HepG2 (cell line): ENCODE data around the gene GPAT3. TPM values are rescaled to one million over a fixed set of nuclear protein-coding genes. Genes with fewer than 3 reads are reported as not detected.

ENCODE experiments used
- ATAC-seq: fragments of 200-7000 bp; cut with Tn5 transposase; 3 replicates; pipeline ENCODE4 v1.9.1; 2020; ENCODE audit warnings: mild to moderate bottlenecking, moderate library complexity
- BruUV-seq: library from RNA; stranded (reverse); fragments of 400-500 nt; replicated peaks from 2 replicates; lab custom pipeline; 2021; lab: Mats Ljungman, UMichigan
- CTCF ChIA-PET: fragments of 300-600 bp; formaldehyde crosslinking; extraction: SDS; loops from one replicate; lab custom pipeline; 2021; ENCODE audit warnings: low total read pairs, inconsistent platforms, low intra/inter-chr PET ratio; lab: Yijun Ruan, JAX
- POLR2A ChIA-PET: fragments of 350-600 bp; sonication (Branson Sonifier 250); formaldehyde crosslinking; loops from one replicate; lab custom pipeline; 2020; ENCODE audit warnings: antibody characterized with exemption, inconsistent platforms; lab: Yijun Ruan, JAX
- DNase-seq: peaks from one replicate; pipeline ENCODE4 v3.0.0-alpha.2; 2015; ENCODE audit warnings: low spot score
- FAIRE-seq: peaks from 3 replicates; lab custom pipeline; 2011; peaks lifted over from hg19 to GRCh38; lab: Jason Lieb, UNC
- H2AFZ ChIP-seq: one replicate; pipeline ENCODE4 v1.6.1; 2011; ENCODE audit warnings: low read length, inconsistent platforms
- H3K27ac ChIP-seq: fragments of 300-600 bp; 3 replicates; pipeline ENCODE4 v1.8.0; 2011; ENCODE audit warnings: mixed run types, mild to moderate bottlenecking, mixed read lengths, low read length, inconsistent platforms; ENCODE audit not compliant: insufficient read depth; ENCODE audit errors: extremely low read length
- H3K27me3 ChIP-seq, 2 experiments: fragments of 200-600 bp in 1 of 2; 2 replicates in 1 of 2; 3 replicates in 1 of 2; pipeline versions ENCODE4 v1.6.0 to v1.8.0; 2011; ENCODE audit warnings: low read length in 2 of 2, mild to moderate bottlenecking in 2 of 2, moderate library complexity in 2 of 2, inconsistent platforms in 1 of 2; ENCODE audit not compliant: insufficient read depth in 2 of 2, control insufficient read depth in 1 of 2
- H3K36me3 ChIP-seq, 2 experiments: fragments of 200-600 bp in 1 of 2; replicated peaks in 1 of 2; 2 replicates in 1 of 2; 3 replicates in 1 of 2; pipeline versions ENCODE4 v1.5.1 to v1.8.0; 2011; ENCODE audit warnings: low read length in 2 of 2, inconsistent platforms in 1 of 2; ENCODE audit not compliant: insufficient read depth in 2 of 2, control insufficient read depth in 1 of 2
- H3K4me1 ChIP-seq: 2 replicates; pipeline ENCODE4 v1.5.1; 2012; ENCODE audit warnings: low read length, inconsistent platforms; ENCODE audit not compliant: insufficient read depth
- H3K4me2 ChIP-seq: 2 replicates; pipeline ENCODE4 v1.6.0; 2011; ENCODE audit warnings: low read depth, low read length, inconsistent platforms
- H3K4me3 ChIP-seq, 3 experiments: fragments of 200-600 bp in 1 of 3; sonication (generic), shearing (Covaris generic) in 1 of 3; replicated peaks in 1 of 3; 2 replicates each; pipeline ENCODE4 v1.5.1; 2011 to 2016; ENCODE audit warnings: low read length in 3 of 3, inconsistent platforms in 2 of 3, low read depth in 2 of 3, mild to moderate bottlenecking in 2 of 3, control low read depth in 1 of 3, mixed read lengths in 1 of 3; ENCODE audit not compliant: insufficient read depth in 1 of 3
- H3K79me2 ChIP-seq: one replicate; pipeline ENCODE4 v1.6.1; 2011; ENCODE audit warnings: low read length, inconsistent platforms; ENCODE audit not compliant: insufficient read depth
- H3K9ac ChIP-seq: 2 replicates; pipeline ENCODE4 v1.6.0; 2011; ENCODE audit warnings: mild to moderate bottlenecking, low read depth, low read length, inconsistent platforms; ENCODE audit not compliant: insufficient read depth
- H3K9me3 ChIP-seq: 2 replicates; pipeline ENCODE4 v1.5.1; 2012; ENCODE audit warnings: mild to moderate bottlenecking, low read length
- H4K20me1 ChIP-seq: 2 replicates; pipeline ENCODE4 v1.6.0; 2011; ENCODE audit warnings: inconsistent platforms, mild to moderate bottlenecking, low read length, moderate library complexity; ENCODE audit not compliant: insufficient read depth
- AHR ChIP-seq: IDR thresholded peaks from 2 replicates; pipeline ENCODE4 v1.6.1; 2018; ENCODE audit warnings: missing genetic modification reagents, missing compliant biosample characterization
- ATM ChIP-seq: fragments of 450-650 bp; IDR thresholded peaks from 2 replicates; pipeline ENCODE4 v1.7.1; 2017; ENCODE audit warnings: mild to moderate bottlenecking, borderline replicate concordance
- GABPB1 ChIP-seq: IDR thresholded peaks from 2 replicates; pipeline ENCODE4 v1.6.1; 2016; ENCODE audit warnings: mild to moderate bottlenecking, missing genetic modification reagents, moderate library complexity, missing compliant biosample characterization
- HHEX ChIP-seq: IDR thresholded peaks from 2 replicates; pipeline ENCODE4 v1.6.1; 2016; ENCODE audit warnings: control low read depth
- KDM3A ChIP-seq: IDR thresholded peaks from 2 replicates; pipeline ENCODE4 v1.6.1; 2018; ENCODE audit warnings: low read depth, missing compliant biosample characterization
- MED1 ChIP-seq: sonication (generic); formaldehyde crosslinking; IDR thresholded peaks from 2 replicates; pipeline ENCODE4 v1.4.0; 2020; ENCODE audit warnings: missing genetic modification reagents
- MTF1 ChIP-seq: sonication (generic); formaldehyde crosslinking; IDR thresholded peaks from 2 replicates; pipeline ENCODE4 v1.5.0; 2020; ENCODE audit warnings: missing genetic modification reagents
- NCOR1 ChIP-seq: fragments of 200-600 bp; sonication (generic); IDR thresholded peaks from 2 replicates; pipeline ENCODE4 v1.7.0; 2017; ENCODE audit warnings: antibody characterized with exemption, low read length, borderline replicate concordance
- PREB ChIP-seq: sonication (generic); formaldehyde crosslinking; IDR thresholded peaks from 2 replicates; pipeline ENCODE4 v1.4.0; 2020; ENCODE audit warnings: missing genetic modification reagents
- THAP8 ChIP-seq: sonication (generic); formaldehyde crosslinking; IDR thresholded peaks from 2 replicates; pipeline ENCODE4 v1.5.1; 2020; ENCODE audit warnings: missing genetic modification reagents, mild to moderate bottlenecking, borderline replicate concordance
- XBP1 ChIP-seq: sonication (generic); formaldehyde crosslinking; IDR thresholded peaks from 2 replicates; pipeline ENCODE4 v1.5.0; 2020; ENCODE audit warnings: missing genetic modification reagents
- ZBTB37 ChIP-seq: sonication (generic); formaldehyde crosslinking; IDR thresholded peaks from 2 replicates; pipeline ENCODE4 v1.4.0; 2020; ENCODE audit warnings: mild to moderate bottlenecking, missing genetic modification reagents
- ZKSCAN8 ChIP-seq: IDR thresholded peaks from 2 replicates; pipeline ENCODE4 v1.6.1; 2016; ENCODE audit warnings: borderline replicate concordance, missing genetic modification reagents, missing compliant biosample characterization
- ZNF143 ChIP-seq: sonication (generic); formaldehyde crosslinking; IDR thresholded peaks from 2 replicates; pipeline ENCODE4 v1.4.0; 2020; ENCODE audit warnings: missing genetic modification reagents
- ZNF484 ChIP-seq: sonication (generic); formaldehyde crosslinking; IDR thresholded peaks from 2 replicates; pipeline ENCODE4 v1.5.1; 2020; ENCODE audit warnings: mild to moderate bottlenecking, low read depth, missing genetic modification reagents, borderline replicate concordance
- ZNF513 ChIP-seq: sonication (generic); formaldehyde crosslinking; conservative IDR thresholded peaks from 2 replicates; pipeline ENCODE4 v1.5.0; 2020; ENCODE audit warnings: missing genetic modification reagents
- ZNF615 ChIP-seq: sonication (generic); formaldehyde crosslinking; IDR thresholded peaks from 2 replicates; pipeline ENCODE4 v1.5.0; 2020; ENCODE audit warnings: mild to moderate bottlenecking, missing genetic modification reagents, borderline replicate concordance
- ZNF747 ChIP-seq: sonication (generic); formaldehyde crosslinking; IDR thresholded peaks from 2 replicates; pipeline ENCODE4 v1.8.1; 2023; ENCODE audit warnings: missing genetic modification reagents, mild to moderate bottlenecking, borderline replicate concordance
- ZXDC ChIP-seq: sonication (generic); formaldehyde crosslinking; IDR thresholded peaks from 2 replicates; pipeline ENCODE4 v1.5.0; 2020; ENCODE audit warnings: mild to moderate bottlenecking, missing genetic modification reagents
- in situ Hi-C: cut with HindIII; loops from 2 replicates; pipeline ENCODE4 v1.10.0; 2017; ENCODE audit warnings: low pct_unique_long_range_greater_than_20kb; ENCODE audit not compliant: extremely low pct_ligation_motif_present
- intact Hi-C: fragments of 100-400 bp; cut with micrococcal nuclease; formaldehyde crosslinking; loops from one replicate; pipeline ENCODE4 v1.10.0; 2022; ENCODE audit not compliant: unreplicated experiment
- polyA plus RNA-seq, 8 experiments: library from polyadenylated mRNA; depleted of rRNA in 3 of 8; stranded (reverse) in 7 of 8; unstranded in 1 of 8; fragments of >200 nt; fragmentation: Illumina TruSeq in 4 of 8; extraction: Trizol in 4 of 8; gene quantifications; 2 replicates each; pipeline versions ENCODE4 v1.2.1 to v1.2.3, GENCODE V29; 2011 to 2016; ENCODE audit warnings: low read depth in 4 of 8, missing spikeins in 1 of 8, mixed read lengths in 1 of 8; ENCODE audit not compliant: insufficient read depth in 1 of 8
- total RNA-seq, 5 experiments: library from RNA; depleted of rRNA; stranded (reverse); fragments of >200 nt; fragmentation: Illumina TruSeq; extraction: Trizol; gene quantifications; 2 replicates each; pipeline ENCODE4 v1.2.3, GENCODE V29; 2016; ENCODE audit warnings: low read depth in 1 of 5

GPAT3 gene
- total and polyA plus RNA-seq, 2 of the 13 experiments (the other 11 are each of a cell fraction or from before 2014, with no cell fraction given) = 2.4 to 2.6 TPM

GRCh38 chr4:83503974-83504373 lies 31.9 kb upstream of the GPAT3 start:
- H3K9ac ChIP-seq = no peak overlapping the region
- H2AFZ ChIP-seq = no peak overlapping the region
- BruUV-seq = no TSS peak
- no peak overlapping the region for H3K27ac ChIP-seq
- DNase-seq = no peak
- no peak for TF ChIP-seq ATM
- TF ChIP-seq AHR (CRISPR knock-in tag) = no peak
- TF ChIP-seq MTF1 (CRISPR knock-in tag) = no peak
- TF ChIP-seq ZKSCAN8 (CRISPR knock-in tag) = no peak
- no peak for TF ChIP-seq XBP1 (CRISPR knock-in tag)
- TF ChIP-seq ZNF615 (CRISPR knock-in tag) = no peak
- TF ChIP-seq ZNF484 (CRISPR knock-in tag) = no peak
- TF ChIP-seq HHEX (CRISPR knock-in tag) = no peak
- TF ChIP-seq NCOR1 = no peak
- TF ChIP-seq THAP8 (CRISPR knock-in tag) = no peak
- TF ChIP-seq ZNF747 (CRISPR knock-in tag) = no peak
- TF ChIP-seq PREB (CRISPR knock-in tag) = no peak
- no peak for TF ChIP-seq GABPB1
- TF ChIP-seq KDM3A (CRISPR knock-in tag) = no peak
- no peak for TF ChIP-seq ZBTB37
- no peak for TF ChIP-seq ZNF513 (CRISPR knock-in tag)
- TF ChIP-seq MED1 = no peak
- TF ChIP-seq ZXDC = no peak
- no peak for TF ChIP-seq ZNF143 (CRISPR knock-in tag)
- no peaks in the 10 kb centered on the region for H4K20me1 ChIP-seq
- no peaks in the 10 kb centered on the region for H3K36me3 ChIP-seq
- ChIA-PET POLR2A (no interaction called here), CTCF (no interaction called here)
- H3K4me3 ChIP-seq = no peak overlapping the region
- peaks cover 0 to 5% of the 10 kb centered on the region in 2 experiments; a peak in 2 of 5 replicates for H3K27me3 ChIP-seq
- no peak overlapping the region for H3K4me2 ChIP-seq
- no peak for FAIRE-seq
- intact Hi-C loops = no loop called here
- no peak for ATAC-seq
- no peaks in the 10 kb centered on the region for H3K4me1 ChIP-seq
- H3K9me3 ChIP-seq = no peaks in the 10 kb centered on the region
- in situ Hi-C loops = no loop called here
- no peaks in the 10 kb centered on the region for H3K79me2 ChIP-seq
